Hepatocyte (in vitro differentiated cells): ENCODE measurements around the gene SCIN. TPM values are rescaled to one million over a fixed set of nuclear protein-coding genes. Genes with fewer than 3 reads are reported as not detected.

Experiments used
- DNase-seq: peaks from one replicate; pipeline ENCODE4 v3.0.0-alpha.2; 2016; ENCODE audit warnings: low spot score
- H2AFZ ChIP-seq: fragments of 200-600 bp; sonication (generic); 2 replicates; pipeline ENCODE4 v1.6.0; 2016; ENCODE audit warnings: antibody characterized with exemption, mild to moderate bottlenecking
- H3K27ac ChIP-seq: fragments of 200-600 bp; sonication (generic); 2 replicates; pipeline ENCODE4 v1.5.1; 2016; ENCODE audit warnings: mild to moderate bottlenecking
- H3K27me3 ChIP-seq: fragments of 200-600 bp; sonication (generic); 2 replicates; pipeline ENCODE4 v1.6.1; 2016
- H3K36me3 ChIP-seq: fragments of 200-600 bp; sonication (generic); replicated peaks from 2 replicates; pipeline ENCODE4 v1.5.1; 2016; ENCODE audit warnings: low read depth; ENCODE audit not compliant: insufficient read depth
- H3K4me1 ChIP-seq: fragments of 200-600 bp; sonication (generic); 2 replicates; pipeline ENCODE4 v1.5.1; 2016; ENCODE audit warnings: mild to moderate bottlenecking, moderate library complexity; ENCODE audit not compliant: insufficient read depth
- H3K4me2 ChIP-seq: fragments of 200-600 bp; sonication (generic); 2 replicates; pipeline ENCODE4 v1.6.0; 2016
- H3K4me3 ChIP-seq: fragments of 200-600 bp; sonication (generic); 2 replicates; pipeline ENCODE4 v1.5.1; 2016; ENCODE audit warnings: mild to moderate bottlenecking
- H3K79me2 ChIP-seq: fragments of 200-600 bp; sonication (generic); 2 replicates; pipeline ENCODE4 v1.6.0; 2017; ENCODE audit warnings: mild to moderate bottlenecking
- H3K9me2 ChIP-seq: fragments of 200-600 bp; sonication (generic); replicated peaks from 2 replicates; pipeline ENCODE4 v1.6.0; 2017; ENCODE audit warnings: mild to moderate bottlenecking; ENCODE audit not compliant: insufficient read depth
- H3K9me3 ChIP-seq: fragments of 200-600 bp; sonication (generic); 2 replicates; pipeline ENCODE4 v1.5.1; 2016; ENCODE audit warnings: low read depth, mild to moderate bottlenecking
- H4K20me1 ChIP-seq: fragments of 200-600 bp; sonication (generic); 2 replicates; pipeline ENCODE4 v1.6.0; 2016; ENCODE audit warnings: mild to moderate bottlenecking; ENCODE audit not compliant: insufficient read depth, poor library complexity, severe bottlenecking
- CTCF ChIP-seq: fragments of 200-600 bp; sonication (generic); IDR thresholded peaks from 2 replicates; pipeline ENCODE4 v1.5.1; 2016; ENCODE audit warnings: antibody characterized with exemption, mild to moderate bottlenecking; ENCODE audit not compliant: poor library complexity
- EZH2 ChIP-seq: fragments of 200-600 bp; sonication (generic); IDR thresholded peaks from 2 replicates; pipeline ENCODE4 v1.6.1; 2016; ENCODE audit warnings: antibody characterized with exemption, mild to moderate bottlenecking, borderline replicate concordance
- EZH2phosphoT487 ChIP-seq: fragments of 200-600 bp; sonication (generic); IDR thresholded peaks from one replicate; pipeline ENCODE4 v1.6.1; 2018; ENCODE audit warnings: antibody characterized with exemption, mild to moderate bottlenecking, low read depth, moderate library complexity; ENCODE audit not compliant: unreplicated experiment, severe bottlenecking
- WGBS: methylation state at CpG from one replicate; pipeline ENCODE4 v1.1.6; 2016; ENCODE audit warnings: low lambda C conversion rate; ENCODE audit errors: missing lambda C conversion rate; 5-methylcytosine and 5-hydroxymethylcytosine counted together
- polyA plus RNA-seq: library from polyadenylated mRNA; unstranded; fragments of >200 nt; fragmentation: Nextera tagmentation; extraction: Ambion mirVana; gene quantifications from 2 replicates; pipeline ENCODE4 v1.2.1, GENCODE V29; 2016
- total RNA-seq: library from RNA; depleted of rRNA; stranded (reverse); fragments of >200 nt; gene quantifications from 2 replicates; pipeline ENCODE4 v1.2.3, GENCODE V29; 2014

Gene SCIN
- total and polyA plus RNA-seq, 2 experiments from 2014 or later: 6.3 to 6.7 TPM

GRCh38 chr7:12567015-12567414, 3.5 kb upstream of the SCIN start:
- Histone ChIP-seq H3K79me2 (no peaks in the 10 kb centered on the region), H4K20me1 (no peaks in the 10 kb centered on the region), H3K27ac (no peak overlapping the region), H3K9me3 (no peaks in the 10 kb centered on the region), H3K27me3 (peaks cover 9% of the 10 kb centered on the region), H3K4me1 (peaks cover 4% of the 10 kb centered on the region), H3K36me3 (no peaks in the 10 kb centered on the region), H3K4me2 (no peak overlapping the region), H2AFZ (no peak overlapping the region), H3K9me2 (no peaks in the 10 kb centered on the region), H3K4me3 (no peak overlapping the region)
- TF ChIP-seq CTCF (no peak), EZH2phosphoT487 (no peak), EZH2 (no peak)
- DNase-seq: no peak
- WGBS: 77% methylated on average over 1 of the region's 1 CpG

- H3K4me2 ChIP-seq: peak overlapping the region; percentile 96
- no peak overlapping the region for H3K27ac ChIP-seq
- no peak overlapping the region for H2AFZ ChIP-seq
- 47% methylated on average over 5 of the region's 5 CpGs for WGBS
- peaks cover 4% of the 10 kb centered on the region for H3K4me1 ChIP-seq
- TF ChIP-seq CTCF (no peak), EZH2 (no peak), EZH2phosphoT487 (no peak)
- no peaks in the 10 kb centered on the region for H3K9me2 ChIP-seq
- no peaks in the 10 kb centered on the region for H4K20me1 ChIP-seq
- H3K4me3 ChIP-seq: no peak overlapping the region
- no peak for DNase-seq
- no peaks in the 10 kb centered on the region for H3K79me2 ChIP-seq
- peaks cover 14% of the 10 kb centered on the region for H3K27me3 ChIP-seq
- H3K9me3 ChIP-seq: no peaks in the 10 kb centered on the region
- no peaks in the 10 kb centered on the region for H3K36me3 ChIP-seq
Measured at GRCh38 chr7:12569673-12570072, 847 bp upstream of the SCIN start.

- DNase-seq: peak; percentile 57
- H3K36me3 ChIP-seq: no peaks in the 10 kb centered on the region
- H3K27me3 ChIP-seq: peaks cover 14% of the 10 kb centered on the region
- H3K9me2 ChIP-seq: no peaks in the 10 kb centered on the region
- WGBS: 9% methylated on average over 10 of the region's 10 CpGs
- H2AFZ ChIP-seq: peak overlapping the region; percentile 84
- H3K9me3 ChIP-seq: no peaks in the 10 kb centered on the region
- H3K4me2 ChIP-seq: peak overlapping the region; percentile 96
- H4K20me1 ChIP-seq: no peaks in the 10 kb centered on the region
- H3K4me3 ChIP-seq: peak overlapping the region; percentile 60
- TF ChIP-seq CTCF (no peak), EZH2 (no peak), EZH2phosphoT487 (no peak)
- H3K79me2 ChIP-seq: no peaks in the 10 kb centered on the region
- peaks cover 4% of the 10 kb centered on the region for H3K4me1 ChIP-seq
- H3K27ac ChIP-seq: peak overlapping the region; percentile 12
Measured at GRCh38 chr7:12570168-12570533, 369 bp upstream of the SCIN start.

- H3K4me1 ChIP-seq: peaks cover 4% of the 10 kb centered on the region
- no peaks in the 10 kb centered on the region for H3K36me3 ChIP-seq
- no peaks in the 10 kb centered on the region for H3K9me2 ChIP-seq
- H3K27me3 ChIP-seq: peaks cover 14% of the 10 kb centered on the region
- H3K27ac ChIP-seq: no peak overlapping the region
- no peak overlapping the region for H2AFZ ChIP-seq
- H3K4me2 ChIP-seq: peak overlapping the region; percentile 96
- no peak overlapping the region for H3K4me3 ChIP-seq
- 72% methylated on average over 5 of the region's 5 CpGs for whole genome bisulfite sequencing
- TF ChIP-seq EZH2: no peak
- TF ChIP-seq CTCF: no peak
- TF ChIP-seq EZH2phosphoT487: no peak
- H3K79me2 ChIP-seq: no peaks in the 10 kb centered on the region
- no peaks in the 10 kb centered on the region for H3K9me3 ChIP-seq
- no peak for DNase-seq
- H4K20me1 ChIP-seq: no peaks in the 10 kb centered on the region
Measured at GRCh38 chr7:12571691-12572090, 1.2 kb downstream of the SCIN start.
